ENCODE results near the gene DDX47.

Gene DDX47

GRCh38 chr12:12877153-12877768, 64.1 kb downstream of the DDX47 start:
- DNase-seq: no peak

GRCh38 chr12:12877781-12878455, 64.8 kb downstream of the DDX47 start:
- no peak for DNase-seq
